T-cell (primary cell): Measurements from ENCODE around the gene SCAF1. TPM values are rescaled to one million over a fixed set of nuclear protein-coding genes. Genes with fewer than 3 reads are reported as not detected.

Experiments
- ATAC-seq, 4 experiments: fragments of 200-7000 bp in 3 of 4; fragments of 150-1000 bp in 1 of 4; cut with Tn5 transposase; replicated peaks in 1 of 4; 1 replicate in 3 of 4; 2 replicates in 1 of 4; pipeline ENCODE4 v1.10.0; 2021; ENCODE audit warnings: moderate library complexity in 3 of 4, mild to moderate bottlenecking in 2 of 4, moderate number of reproducible peaks in 1 of 4
- CTCF ChIA-PET, 2 donors: fragments of 300-600 bp; sonication (Branson Sonifier 250); formaldehyde crosslinking; loops; one replicate each; lab custom pipeline; 2022; ENCODE audit warnings: antibody characterized with exemption in 2 of 2; lab: Charles Lee
- POLR2A ChIA-PET, 2 donors: fragments of 300-600 bp; sonication (Branson Sonifier 250); formaldehyde crosslinking; loops; one replicate each; lab custom pipeline; 2022; ENCODE audit warnings: antibody characterized with exemption in 2 of 2; lab: Charles Lee
- DNase-seq, 35 experiments: peaks; one replicate each; pipeline versions ENCODE4 v3.0.0 to v3.0.0-alpha.2; 2013 to 2023
- H3K27ac ChIP-seq: one replicate; pipeline ENCODE4 v1.5.1; 2013; ENCODE audit warnings: low read length
- H3K27me3 ChIP-seq, 2 experiments: replicated peaks in 1 of 2; 1 replicate in 1 of 2; 2 replicates in 1 of 2; pipeline versions ENCODE4 v1.6.1 to v1.7.0; 2013; ENCODE audit warnings: low read length in 1 of 2, mixed read lengths in 1 of 2; ENCODE audit not compliant: control insufficient read depth in 2 of 2, insufficient read depth in 2 of 2; ENCODE audit errors: extremely low read depth in 1 of 2
- H3K36me3 ChIP-seq, 2 donors: 1 replicate in 1 of 2; 2 replicates in 1 of 2; pipeline versions ENCODE4 v1.6.1 to v1.7.0; 2013; ENCODE audit warnings: low read length in 1 of 2; ENCODE audit not compliant: control insufficient read depth in 2 of 2, insufficient read depth in 1 of 2; ENCODE audit errors: extremely low read depth in 1 of 2
- H3K4me1 ChIP-seq, 2 experiments: 1 replicate in 1 of 2; 2 replicates in 1 of 2; pipeline versions ENCODE4 v1.6.1 to v1.7.0; 2013; ENCODE audit warnings: low read length in 2 of 2, mixed read lengths in 1 of 2; ENCODE audit not compliant: insufficient read depth in 2 of 2, control insufficient read depth in 1 of 2; ENCODE audit errors: extremely low read depth in 1 of 2
- H3K4me3 ChIP-seq, 2 donors: 1 replicate in 1 of 2; 2 replicates in 1 of 2; pipeline versions ENCODE4 v1.5.1 to v1.7.0; 2013; ENCODE audit warnings: mild to moderate bottlenecking in 2 of 2, low read length in 1 of 2, moderate library complexity in 1 of 2; ENCODE audit not compliant: control insufficient read depth in 1 of 2; ENCODE audit errors: extremely low read depth in 1 of 2
- H3K9me3 ChIP-seq: 2 replicates; pipeline ENCODE4 v1.7.0; 2013
- H3K27ac Mint-ChIP-seq, 2 donors: one replicate each; pipeline ENCODE4 v1.8.0; 2020 to 2021; ENCODE audit warnings: mild to moderate bottlenecking in 2 of 2, mixed read lengths in 2 of 2
- H3K27me3 Mint-ChIP-seq, 2 donors: one replicate each; pipeline ENCODE4 v1.8.0; 2021 to 2022; ENCODE audit warnings: mixed read lengths in 2 of 2
- H3K36me3 Mint-ChIP-seq: one replicate; pipeline ENCODE4 v1.8.0; 2021; ENCODE audit warnings: mixed read lengths
- H3K4me1 Mint-ChIP-seq, 3 donors: one replicate each; pipeline ENCODE4 v1.8.0; 2020 to 2022; ENCODE audit warnings: mixed read lengths in 3 of 3, mild to moderate bottlenecking in 1 of 3
- H3K4me3 Mint-ChIP-seq, 3 donors: one replicate each; pipeline ENCODE4 v1.8.0; 2020 to 2022; ENCODE audit warnings: mild to moderate bottlenecking in 3 of 3, mixed read lengths in 3 of 3, moderate library complexity in 3 of 3
- H3K9me3 Mint-ChIP-seq, 3 donors: one replicate each; pipeline ENCODE4 v1.8.0; 2020 to 2022; ENCODE audit warnings: mixed read lengths in 3 of 3
- WGBS: methylation state at CpG from one replicate; pipeline ENCODE4 v1.1.5; 2013; ENCODE audit warnings: missing lambda C conversion rate; ENCODE audit not compliant: insufficient coverage; 5-methylcytosine and 5-hydroxymethylcytosine counted together
- total RNA-seq, 35 experiments: library from RNA in 6 of 35; stranded (reverse) in 6 of 35; fragments of 120-200 nt in 1 of 35; gene quantifications; one replicate each; pipeline versions ENCODE4 v1.2.1 to v1.2.4 and lab custom pipeline; 2013 to 2026

The SCAF1 gene
- total RNA-seq, 5 donors from 2014 or later (not counting 1 experiment from before 2014, with no cell fraction given): 40.0 to 81.9 (median 75.4) TPM

DNA sequence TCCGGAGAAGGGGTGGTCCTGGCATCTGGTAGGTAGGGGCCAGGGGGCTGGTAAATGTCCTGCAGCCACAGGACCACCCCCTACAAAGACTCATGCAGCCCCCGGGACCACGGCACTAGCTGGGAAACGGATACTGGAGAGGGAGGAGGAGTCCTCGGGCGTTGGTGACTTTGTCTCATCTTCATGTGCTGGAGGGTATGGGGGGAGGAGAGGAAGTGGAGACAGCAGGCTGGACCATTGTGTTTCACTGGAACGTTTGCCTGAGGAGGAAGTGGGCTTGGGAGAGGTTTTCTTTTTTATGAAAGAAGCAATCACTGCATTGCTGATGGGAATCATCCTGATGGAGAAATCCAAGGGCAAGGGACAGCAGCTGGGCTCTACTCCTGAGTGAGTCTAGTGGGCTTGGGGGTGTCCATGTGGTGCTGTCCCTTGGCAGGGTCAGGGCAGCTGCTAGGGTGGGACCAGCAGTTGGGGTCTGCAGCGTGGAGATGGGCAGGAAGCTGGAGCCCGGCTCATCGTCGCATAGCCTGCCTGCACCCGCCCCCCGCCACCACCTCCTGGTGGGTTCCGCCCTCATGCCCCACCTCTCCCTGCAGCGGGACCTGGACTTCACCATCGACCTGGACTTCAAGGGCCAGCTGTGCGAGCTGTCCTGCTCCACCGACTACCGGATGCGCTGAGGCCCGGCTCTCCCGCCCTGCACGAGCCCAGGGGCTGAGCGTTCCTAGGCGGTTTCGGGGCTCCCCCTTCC is 45.7 kb downstream of the SCAF1 start:
- POLR2A ChIA-PET: no interaction called here
- Histone ChIP-seq H3K4me1 (peaks cover 4 to 33% of the 10 kb centered on the region in 2 experiments), H3K9me3 (no peaks in the 10 kb centered on the region), H3K36me3 (peaks cover 11 to 45% of the 10 kb centered on the region in 2 donors), H3K27ac (no peak overlapping the region), H3K27me3 (peaks cover 5 to 40% of the 10 kb centered on the region in 2 experiments), H3K4me3 (no peak overlapping the region)
- 71% methylated on average over 10 of the region's 26 CpGs for WGBS
- Mint-ChIP-seq H3K9me3 (no peaks in the 10 kb centered on the region), H3K4me1 (peaks cover 19 to 26% (median 23%) of the 10 kb centered on the region in 3 donors), H3K36me3 (peaks cover 24% of the 10 kb centered on the region), H3K4me3 (no peak overlapping the region), H3K27ac (no peak overlapping the region), H3K27me3 (peaks cover 13 to 21% of the 10 kb centered on the region in 2 donors)
- CTCF ChIA-PET: interaction anchor here in 1 of 2 donors (0.6 kb wide), 1 partner anchor 39 kb away, joined by 3 read pairs; no protein-coding TSS in a partner anchor
- DNase-seq: no peak
- no peak for ATAC-seq

DNA sequence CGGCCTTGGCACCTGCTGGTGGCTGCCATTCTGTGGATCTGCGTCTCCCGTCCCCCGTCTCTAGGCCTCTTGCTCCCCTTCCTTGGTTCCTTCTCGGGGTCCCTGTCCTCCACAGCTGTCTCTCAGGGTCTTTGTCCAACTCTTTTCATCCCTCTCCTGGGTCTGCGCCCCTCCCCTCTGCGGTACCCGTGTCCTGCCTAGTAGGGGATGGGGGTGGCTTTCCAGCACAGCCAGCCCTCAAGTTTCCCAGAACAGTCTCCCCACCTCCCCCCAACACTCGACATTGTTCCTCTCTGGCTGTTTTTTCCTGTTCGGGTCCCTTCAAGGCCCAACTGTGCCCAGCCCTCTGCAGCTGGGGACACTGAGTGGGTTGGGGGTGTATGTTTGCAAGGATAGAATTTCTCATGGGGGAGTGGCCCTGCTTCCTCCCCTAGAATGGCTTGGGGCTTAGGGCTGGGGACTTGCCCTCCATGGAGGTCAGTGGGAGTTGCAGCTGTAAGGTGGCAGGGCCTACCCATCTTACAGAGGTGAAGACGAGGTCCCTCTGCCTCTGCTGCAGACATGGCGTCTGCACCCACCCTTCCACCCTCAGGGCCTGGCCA is 46.6 kb downstream of the SCAF1 start:
- CTCF ChIA-PET: interaction anchor here in 1 of 2 donors (0.6 kb wide), 1 partner anchor 40 kb away, joined by 3 read pairs; no protein-coding TSS in a partner anchor
- Mint-ChIP-seq H3K4me3 (peak overlapping the region in 1 of 3 donors; percentile 8), H3K9me3 (no peaks in the 10 kb centered on the region), H3K27ac (no peak overlapping the region), H3K27me3 (peaks cover 13 to 26% of the 10 kb centered on the region in 2 donors), H3K36me3 (peaks cover 24% of the 10 kb centered on the region), H3K4me1 (peaks cover 19 to 26% (median 25%) of the 10 kb centered on the region in 3 donors)
- ATAC-seq (no peak), DNase-seq (no peak)
- no peak overlapping the region for H3K4me3 ChIP-seq
- WGBS: 87% methylated on average over 3 of the region's 12 CpGs
- H3K27ac ChIP-seq: no peak overlapping the region
- H3K4me1 ChIP-seq: peaks cover 4 to 33% of the 10 kb centered on the region in 2 experiments
- POLR2A ChIA-PET: no interaction called here
- peaks cover 10 to 39% of the 10 kb centered on the region in 2 donors for H3K36me3 ChIP-seq
- H3K9me3 ChIP-seq: no peaks in the 10 kb centered on the region
- peaks cover 5 to 46% of the 10 kb centered on the region in 2 experiments for H3K27me3 ChIP-seq

DNA sequence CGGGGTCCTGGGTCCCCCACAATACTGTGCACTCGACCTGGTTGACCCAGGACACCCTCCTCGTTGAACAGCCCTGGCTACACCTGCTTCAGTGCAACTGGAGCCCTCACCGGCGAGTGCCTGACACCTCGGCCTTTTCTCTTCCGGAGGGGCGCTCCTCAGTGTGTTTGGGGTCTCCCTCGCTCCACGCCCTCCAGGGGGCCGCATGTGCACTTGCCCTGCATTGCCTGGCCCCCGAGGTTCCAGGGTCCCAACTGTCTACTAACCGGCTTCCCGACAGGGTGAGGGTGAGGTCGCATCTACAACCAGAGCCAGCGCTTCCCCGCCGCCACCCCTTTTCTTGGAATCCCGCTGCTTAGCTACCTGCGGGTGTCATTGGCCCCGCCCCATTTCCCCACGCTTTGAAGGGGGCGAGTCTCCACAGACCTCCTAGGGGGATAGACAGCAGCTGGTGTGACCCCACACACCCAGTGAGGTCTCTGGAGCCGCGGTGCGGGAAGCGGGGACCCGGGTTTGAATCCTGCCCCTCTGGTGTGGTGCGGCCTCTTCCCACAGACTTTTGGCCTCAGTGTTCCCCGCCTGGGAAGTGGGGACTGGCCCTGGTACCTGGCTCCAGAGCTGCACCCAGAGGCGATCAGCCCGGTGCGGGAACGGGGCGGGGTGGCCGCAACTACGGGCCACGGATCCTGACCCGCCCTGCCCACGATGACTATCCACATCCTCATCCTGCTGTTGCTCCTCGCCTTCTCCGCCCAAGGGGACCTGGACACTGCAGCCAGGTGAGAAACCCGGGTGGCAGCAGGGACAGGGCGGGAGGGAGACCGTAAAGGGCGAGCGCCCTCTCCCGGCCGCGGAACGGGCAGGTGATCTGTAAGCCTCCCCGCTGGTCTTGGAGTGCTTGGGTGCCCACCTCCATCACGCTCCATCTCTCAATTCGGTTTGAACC is 47.4 kb downstream of the SCAF1 start, which contains the start of gene ADM5:
TSS of gene ADM5 (plus strand) at position 462 of the 946 bp plus-strand sequence. CDS start at position 706, 244 bp downstream.
- Mint-ChIP-seq H3K27ac (peak within 1 kb of the TSS; percentile 73), H3K4me3 (peak within 1 kb of the TSS; percentile 82 to 89 (median 85)), H3K27me3 (peaks cover 13 to 26% of the 10 kb centered on the region in 2 donors), H3K9me3 (no peaks in the 10 kb centered on the region), H3K4me1 (peaks cover 19 to 26% (median 25%) of the 10 kb centered on the region in 3 donors), H3K36me3 (peaks cover 16% of the 10 kb centered on the region)
- no peak within 1 kb of the TSS for H3K27ac ChIP-seq
- peaks cover 5 to 46% of the 10 kb centered on the region in 2 experiments for H3K27me3 ChIP-seq
- ChIA-PET CTCF (no interaction called here), POLR2A (no interaction called here)
- DNase-seq: peak in 20 of 35 experiments; percentile 19 to 60 (median 43)
- peaks cover 4 to 31% of the 10 kb centered on the region in 2 donors for H3K36me3 ChIP-seq
- H3K4me1 ChIP-seq: peaks cover 4 to 30% of the 10 kb centered on the region in 2 experiments
- 50% methylated on average over 48 of the region's 54 CpGs for WGBS
- ATAC-seq: peak; percentile 37 to 56 (median 51)
- no peaks in the 10 kb centered on the region for H3K9me3 ChIP-seq
- peak within 1 kb of the TSS; percentile 52 to 60 for H3K4me3 ChIP-seq

DNA sequence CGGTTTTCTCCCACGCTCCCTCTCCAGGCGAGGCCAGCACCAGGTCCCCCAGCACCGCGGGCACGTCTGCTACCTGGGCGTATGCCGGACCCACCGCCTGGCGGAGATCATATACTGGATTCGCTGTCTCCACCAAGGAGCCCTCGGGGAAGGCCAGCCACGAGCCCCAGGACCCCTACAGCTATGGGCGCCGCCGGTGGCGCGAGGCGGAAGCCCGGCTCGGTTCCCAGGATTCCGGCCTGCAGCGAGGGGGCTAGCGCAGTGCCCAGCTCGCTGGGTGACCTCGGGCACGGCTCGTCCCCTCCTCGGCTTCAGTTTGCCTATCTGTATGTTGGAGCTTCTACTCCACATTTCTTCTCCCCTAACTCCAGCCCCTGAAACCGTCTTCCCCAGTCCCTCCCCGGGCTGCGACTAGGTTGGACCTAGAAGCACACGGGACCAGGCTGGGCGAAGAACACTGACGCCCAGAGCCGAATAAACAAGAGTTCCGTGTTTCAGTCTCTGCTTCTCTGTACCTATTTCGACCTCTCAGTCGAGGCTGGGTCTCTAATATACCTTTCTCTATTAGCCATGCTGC is 48.2 kb downstream of the SCAF1 start:
- Histone ChIP-seq H3K27ac (no peak overlapping the region), H3K4me1 (peaks cover 4 to 27% of the 10 kb centered on the region in 2 experiments), H3K27me3 (peaks cover 5 to 46% of the 10 kb centered on the region in 2 experiments), H3K9me3 (no peaks in the 10 kb centered on the region), H3K36me3 (peaks cover 4 to 23% of the 10 kb centered on the region in 2 donors), H3K4me3 (peak overlapping the region; percentile 52 to 60)
- peaks cover 13 to 26% of the 10 kb centered on the region in 2 donors for H3K27me3 Mint-ChIP-seq
- H3K4me1 Mint-ChIP-seq: peaks cover 19 to 26% (median 25%) of the 10 kb centered on the region in 3 donors
- ChIA-PET CTCF (no interaction called here), POLR2A (no interaction called here)
- H3K4me3 Mint-ChIP-seq: peak overlapping the region; percentile 82 to 89 (median 85)
- peak overlapping the region; percentile 73 for H3K27ac Mint-ChIP-seq
- 42% methylated on average over 39 of the region's 39 CpGs for WGBS
- ATAC-seq: peak in 3 of 4 experiments; percentile 16 to 17 (median 17)
- H3K9me3 Mint-ChIP-seq: no peaks in the 10 kb centered on the region
- no peak for DNase-seq
- H3K36me3 Mint-ChIP-seq: peaks cover 13% of the 10 kb centered on the region

DNA sequence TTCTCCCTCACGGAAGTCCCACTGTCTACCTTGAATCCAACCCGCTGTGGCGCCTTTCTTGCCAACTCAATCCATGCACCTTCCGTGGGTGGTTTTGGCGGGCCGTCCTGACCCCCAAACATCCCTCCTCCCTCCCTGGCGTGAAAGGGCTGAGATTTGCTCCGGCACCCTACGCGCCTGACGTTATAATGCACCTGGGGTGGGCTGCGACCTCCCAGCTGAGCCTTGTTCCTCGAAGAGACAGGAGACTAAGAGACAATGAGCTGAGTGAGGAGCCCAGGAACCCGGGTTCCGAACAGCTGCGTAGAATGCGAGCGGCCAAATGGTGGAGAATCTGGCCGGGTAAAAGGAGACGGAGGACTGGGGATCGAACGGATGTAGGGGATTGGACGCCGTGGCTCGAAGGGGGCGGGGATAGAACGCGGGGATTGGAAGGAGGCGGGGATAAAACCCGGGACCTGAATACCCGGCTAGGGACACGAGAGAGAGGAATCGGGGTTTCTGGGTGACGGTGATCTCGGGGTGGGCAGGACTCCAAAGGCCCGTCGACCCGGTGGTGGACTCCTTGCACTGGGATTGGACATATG is 48.7 kb downstream of the SCAF1 start, which contains the start of gene CPT1C:
TSS of gene CPT1C (plus strand) at position 461 of the 587 bp plus-strand sequence. CDS start 1,137 bp downstream, outside the sequence.
- Mint-ChIP-seq H3K27me3 (peaks cover 13 to 26% of the 10 kb centered on the region in 2 donors), H3K9me3 (no peaks in the 10 kb centered on the region), H3K27ac (peak within 1 kb of the TSS; percentile 73), H3K4me3 (peak within 1 kb of the TSS; percentile 82 to 89 (median 85)), H3K36me3 (peaks cover 8% of the 10 kb centered on the region), H3K4me1 (peaks cover 19 to 26% (median 25%) of the 10 kb centered on the region in 3 donors)
- ChIA-PET CTCF (no interaction called here), POLR2A (no interaction called here)
- Histone ChIP-seq H3K4me1 (peaks cover 4 to 27% of the 10 kb centered on the region in 2 experiments), H3K27ac (no peak within 1 kb of the TSS), H3K9me3 (no peaks in the 10 kb centered on the region), H3K36me3 (peaks cover 4 to 18% of the 10 kb centered on the region in 2 donors), H3K4me3 (peak within 1 kb of the TSS; percentile 52 to 60), H3K27me3 (peaks cover 5 to 46% of the 10 kb centered on the region in 2 experiments)
- 5% methylated on average over 35 of the region's 38 CpGs for WGBS
- DNase-seq (peak in 24 of 35 experiments; percentile 13 to 64 (median 44)), ATAC-seq (peak; percentile 56 to 76 (median 72))
